ENCODE measurements around the gene BICDL2. TPM values are rescaled to one million over a fixed set of nuclear protein-coding genes. Genes with fewer than 3 reads are reported as not detected.
A peak's percentile ranks its signal among the peaks of the same experiment; 100 is the strongest.

BICDL2 gene
- total and polyA plus RNA-seq, 9 of the 15 experiments (the other 6 are each of a cell fraction or from before 2014, with no cell fraction given): 0.09 to 0.28 (median 0.09) TPM; not detected in 6

DNA sequence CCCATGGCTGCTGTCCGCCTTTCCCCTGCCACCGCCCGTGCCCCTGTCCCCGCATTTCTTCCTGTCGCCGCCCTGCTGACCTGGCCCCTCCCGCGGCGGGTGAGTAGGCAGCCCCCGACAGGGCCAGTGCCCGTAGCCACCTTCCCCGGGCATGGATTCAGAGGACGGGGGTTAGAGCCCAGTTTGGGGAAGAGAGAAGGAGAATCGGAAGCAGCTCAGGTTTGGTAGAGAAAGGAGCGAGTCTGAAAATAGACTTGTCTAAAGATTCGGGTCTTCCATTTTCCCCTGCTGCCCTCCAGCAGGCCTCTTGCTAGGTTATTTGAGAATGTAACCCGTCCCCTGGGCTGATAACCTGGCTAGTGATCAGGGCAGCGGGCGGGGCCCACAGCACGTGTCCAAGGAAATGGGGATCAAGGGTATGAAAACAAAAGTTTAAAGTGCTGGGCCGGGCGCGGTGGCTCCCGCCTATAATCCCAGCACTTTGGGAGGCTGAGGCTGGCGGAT is 31.9 kb downstream of the BICDL2 start (continued):
- TF ChIP-seq, protein P1, sequence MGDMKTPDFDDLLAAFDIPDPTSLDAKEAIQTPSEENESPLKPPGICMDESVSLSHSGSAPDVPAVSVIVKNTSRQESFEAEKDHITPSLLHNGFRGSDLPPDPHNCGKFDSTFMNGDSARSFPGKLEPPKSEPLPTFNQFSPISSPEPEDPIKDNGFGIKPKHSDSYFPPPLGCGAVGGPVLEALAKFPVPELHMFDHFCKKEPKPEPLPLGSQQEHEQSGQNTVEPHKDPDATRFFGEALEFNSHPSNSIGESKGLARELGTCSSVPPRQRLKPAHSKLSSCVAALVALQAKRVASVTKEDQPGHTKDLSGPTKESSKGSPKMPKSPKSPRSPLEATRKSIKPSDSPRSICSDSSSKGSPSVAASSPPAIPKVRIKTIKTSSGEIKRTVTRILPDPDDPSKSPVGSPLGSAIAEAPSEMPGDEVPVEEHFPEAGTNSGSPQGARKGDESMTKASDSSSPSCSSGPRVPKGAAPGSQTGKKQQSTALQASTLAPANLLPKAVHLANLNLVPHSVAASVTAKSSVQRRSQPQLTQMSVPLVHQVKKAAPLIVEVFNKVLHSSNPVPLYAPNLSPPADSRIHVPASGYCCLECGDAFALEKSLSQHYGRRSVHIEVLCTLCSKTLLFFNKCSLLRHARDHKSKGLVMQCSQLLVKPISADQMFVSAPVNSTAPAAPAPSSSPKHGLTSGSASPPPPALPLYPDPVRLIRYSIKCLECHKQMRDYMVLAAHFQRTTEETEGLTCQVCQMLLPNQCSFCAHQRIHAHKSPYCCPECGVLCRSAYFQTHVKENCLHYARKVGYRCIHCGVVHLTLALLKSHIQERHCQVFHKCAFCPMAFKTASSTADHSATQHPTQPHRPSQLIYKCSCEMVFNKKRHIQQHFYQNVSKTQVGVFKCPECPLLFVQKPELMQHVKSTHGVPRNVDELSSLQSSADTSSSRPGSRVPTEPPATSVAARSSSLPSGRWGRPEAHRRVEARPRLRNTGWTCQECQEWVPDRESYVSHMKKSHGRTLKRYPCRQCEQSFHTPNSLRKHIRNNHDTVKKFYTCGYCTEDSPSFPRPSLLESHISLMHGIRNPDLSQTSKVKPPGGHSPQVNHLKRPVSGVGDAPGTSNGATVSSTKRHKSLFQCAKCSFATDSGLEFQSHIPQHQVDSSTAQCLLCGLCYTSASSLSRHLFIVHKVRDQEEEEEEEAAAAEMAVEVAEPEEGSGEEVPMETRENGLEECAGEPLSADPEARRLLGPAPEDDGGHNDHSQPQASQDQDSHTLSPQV (IDR thresholded peaks at IDR 0.05): peak; percentile 56
- TF ChIP-seq MYNN (IDR thresholded peaks at IDR 0.05): 0 out of 2 replicates have a peak, but pooled peaks have one; percentile 47
- no peak for TF ChIP-seq MYNN (CRISPR knock-in tag; IDR thresholded peaks at IDR 0.05)
- TF ChIP-seq ATF7 (IDR thresholded peaks at IDR 0.05): 0 out of 2 replicates have a peak, but pooled peaks have one; percentile 29
- peak; percentile 59 for TF ChIP-seq POLR2B (IDR thresholded peaks at IDR 0.05; ENCODE audit: low read depth, partially characterized antibody)
- TF ChIP-seq, protein P2, sequence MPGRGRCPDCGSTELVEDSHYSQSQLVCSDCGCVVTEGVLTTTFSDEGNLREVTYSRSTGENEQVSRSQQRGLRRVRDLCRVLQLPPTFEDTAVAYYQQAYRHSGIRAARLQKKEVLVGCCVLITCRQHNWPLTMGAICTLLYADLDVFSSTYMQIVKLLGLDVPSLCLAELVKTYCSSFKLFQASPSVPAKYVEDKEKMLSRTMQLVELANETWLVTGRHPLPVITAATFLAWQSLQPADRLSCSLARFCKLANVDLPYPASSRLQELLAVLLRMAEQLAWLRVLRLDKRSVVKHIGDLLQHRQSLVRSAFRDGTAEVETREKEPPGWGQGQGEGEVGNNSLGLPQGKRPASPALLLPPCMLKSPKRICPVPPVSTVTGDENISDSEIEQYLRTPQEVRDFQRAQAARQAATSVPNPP (IDR thresholded peaks at IDR 0.05; ENCODE audit: borderline replicate concordance, insufficient read depth, insufficient read length): no peak
- peak; percentile 92 for TF ChIP-seq EGR1 (conservative IDR thresholded peaks at IDR 0.05)
- TF ChIP-seq ZNF431 (CRISPR knock-in tag; IDR thresholded peaks at IDR 0.05): 0 out of 2 replicates have a peak, but pooled peaks have one; percentile 47
- TF ChIP-seq ZNF695 (CRISPR knock-in tag; IDR thresholded peaks at IDR 0.05): no peak
- no peak for TF ChIP-seq TFAM (CRISPR knock-in tag; conservative IDR thresholded peaks at IDR 0.05)
- no peak for TF ChIP-seq ELF2 (CRISPR knock-in tag; IDR thresholded peaks at IDR 0.05)
- TF ChIP-seq KLF6 (CRISPR knock-in tag; IDR thresholded peaks at IDR 0.05; ENCODE audit: borderline replicate concordance): peak; percentile 28; the same call in 1 of the 2 replicates
- TF ChIP-seq GATAD2A (IDR thresholded peaks at IDR 0.05): peak; percentile 44; the same call in 1 of the 2 replicates
- TF ChIP-seq NFE2 (IDR thresholded peaks at IDR 0.05; ENCODE audit: low read depth): peak; percentile 51
- TF ChIP-seq DPF2 (IDR thresholded peaks at IDR 0.05): peak; percentile 75
- peak; percentile 75; the same call in 1 of the 2 replicates for TF ChIP-seq ZBTB7A (IDR thresholded peaks at IDR 0.05; ENCODE audit: borderline replicate concordance, control insufficient read depth, low read depth, low read length)
- TF ChIP-seq HEY1 (CRISPR knock-in tag; IDR thresholded peaks at IDR 0.05; ENCODE audit: borderline replicate concordance): no peak
- 0 out of 4 replicates have a peak, but pooled peaks of 1 of the 2 experiments have one; percentile 51 for TF ChIP-seq MLLT1 (IDR thresholded peaks at IDR 0.05)

Measured in K562 (cell line).